Gastrocnemius medialis (tissue), 4 donors: ENCODE data around the gene TM7SF3. TPM values are rescaled to one million over a fixed set of nuclear protein-coding genes. Genes with fewer than 3 reads are reported as not detected.

Source experiments
- ATAC-seq, 2 donors: fragments of 150-250 bp; one replicate each; pipeline ENCODE4 v1.9.1; 2016
- DNase-seq, 2 donors: peaks; one replicate each; pipeline ENCODE4 v3.0.0-alpha.2; 2019
- H3K27ac ChIP-seq, 4 donors: fragments of 200-600 bp; sonication (generic); 1 replicate in 1 of 4; 2 replicates in 3 of 4; pipeline ENCODE4 v1.5.1; 2016 to 2018; ENCODE audit warnings: mild to moderate bottlenecking in 2 of 4, moderate library complexity in 1 of 4
- H3K27me3 ChIP-seq, 3 donors: fragments of 200-600 bp; sonication (generic) in 2 of 3; 1 replicate in 1 of 3; 2 replicates in 2 of 3; pipeline versions ENCODE4 v1.5.1 to v1.6.0; 2016 to 2019; ENCODE audit warnings: mild to moderate bottlenecking in 1 of 3, moderate library complexity in 1 of 3
- H3K36me3 ChIP-seq, 2 donors: fragments of 200-600 bp; sonication (generic) in 1 of 2; one replicate each; pipeline ENCODE4 v1.5.1; 2017 to 2018
- H3K4me1 ChIP-seq, 2 donors: fragments of 200-600 bp; sonication (generic) in 1 of 2; one replicate each; pipeline ENCODE4 v1.5.1; 2016 to 2017; ENCODE audit warnings: mild to moderate bottlenecking in 2 of 2
- H3K4me3 ChIP-seq, 4 donors: fragments of 200-600 bp; sonication (generic) in 3 of 4; 1 replicate in 1 of 4; 2 replicates in 3 of 4; pipeline ENCODE4 v1.5.1; 2016 to 2019; ENCODE audit warnings: mild to moderate bottlenecking in 2 of 4
- H3K9me3 ChIP-seq, 3 donors: fragments of 200-600 bp; sonication (generic) in 2 of 3; 1 replicate in 1 of 3; 2 replicates in 2 of 3; pipeline ENCODE4 v1.5.1; 2016 to 2019
- POLR2A ChIP-seq, 2 donors: fragments of 450-650 bp; IDR thresholded peaks; one replicate each; pipeline ENCODE4 v1.6.1; 2017; ENCODE audit warnings: antibody characterized with exemption in 2 of 2, mild to moderate bottlenecking in 2 of 2, moderate library complexity in 2 of 2
- in situ Hi-C, 4 donors: fragments of 200-750 bp; cut with MboI; loops; one replicate each; pipeline versions ENCODE4 v1.15.0 to v1.8.0; 2017; ENCODE audit warnings: low sequenced_read_pairs in 4 of 4
- intact Hi-C: fragments of 100-400 bp; cut with DNase I; formaldehyde crosslinking; loops from one replicate; pipeline ENCODE4 v1.15.1; 2023; ENCODE audit warnings: low total_unique reads
- total RNA-seq, 4 donors: library from RNA; depleted of rRNA; stranded (reverse); fragments of >200 nt; gene quantifications; one replicate each; pipeline versions ENCODE4 v1.1.0 to v1.2.3, GENCODE V29; 2016
- TF ChIP-seq, protein P1 (sequence below), 5 experiments: fragments of 450-650 bp in 3 of 5; fragments of 200-600 bp in 2 of 5; sonication (generic) in 2 of 5; IDR thresholded peaks in 4 of 5; conservative IDR thresholded peaks in 1 of 5; 1 replicate in 4 of 5; 2 replicates in 1 of 5; pipeline ENCODE4 v1.5.1; 2016 to 2019; ENCODE audit warnings: antibody characterized with exemption in 5 of 5, mild to moderate bottlenecking in 3 of 5, moderate library complexity in 3 of 5

Gene TM7SF3
- total RNA-seq, 4 donors from 2014 or later, result 8.6 to 19.8 (median 14.3) TPM

DNA sequence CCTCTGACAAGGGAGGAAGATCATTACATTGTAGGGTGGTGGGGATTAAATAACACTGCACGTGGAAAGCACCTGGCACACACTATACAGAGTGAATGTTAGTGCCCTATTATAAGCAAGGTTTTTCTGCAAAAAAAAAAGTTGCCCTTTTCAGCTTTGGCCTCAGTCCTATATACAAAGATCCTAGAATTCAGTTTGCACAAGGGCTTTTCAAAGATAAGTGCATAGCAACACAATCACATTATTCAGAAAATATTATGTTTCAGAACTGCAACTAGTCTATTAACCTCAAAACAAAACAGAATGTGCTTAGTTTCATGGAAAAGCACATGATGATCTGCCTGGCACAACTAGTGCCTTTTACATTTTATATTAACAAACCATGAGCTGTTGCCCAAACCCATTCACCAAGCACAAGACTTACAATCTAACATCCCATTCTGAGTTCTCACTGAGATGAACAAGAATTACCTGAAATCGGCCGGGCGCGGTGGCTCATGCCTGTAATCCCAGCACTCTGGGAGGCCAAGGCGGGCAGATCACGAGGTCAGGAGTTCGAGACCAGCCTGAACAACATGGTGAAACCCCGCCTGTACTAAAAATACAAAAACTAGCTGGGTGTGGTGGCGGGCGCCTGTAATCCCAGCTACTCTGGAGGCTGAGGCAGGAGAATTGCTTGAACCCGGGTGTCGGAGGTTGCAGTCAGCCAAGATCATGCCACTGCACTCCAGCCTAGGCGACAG is 1.8 kb downstream of the TM7SF3 start:
- peaks cover 16 to 26% of the 10 kb centered on the region in 2 donors for H3K4me1 ChIP-seq
- no peak overlapping the region for H3K4me3 ChIP-seq
- TF ChIP-seq POLR2A (IDR thresholded peaks at IDR 0.05), result no peak
- TF ChIP-seq, protein P1, sequence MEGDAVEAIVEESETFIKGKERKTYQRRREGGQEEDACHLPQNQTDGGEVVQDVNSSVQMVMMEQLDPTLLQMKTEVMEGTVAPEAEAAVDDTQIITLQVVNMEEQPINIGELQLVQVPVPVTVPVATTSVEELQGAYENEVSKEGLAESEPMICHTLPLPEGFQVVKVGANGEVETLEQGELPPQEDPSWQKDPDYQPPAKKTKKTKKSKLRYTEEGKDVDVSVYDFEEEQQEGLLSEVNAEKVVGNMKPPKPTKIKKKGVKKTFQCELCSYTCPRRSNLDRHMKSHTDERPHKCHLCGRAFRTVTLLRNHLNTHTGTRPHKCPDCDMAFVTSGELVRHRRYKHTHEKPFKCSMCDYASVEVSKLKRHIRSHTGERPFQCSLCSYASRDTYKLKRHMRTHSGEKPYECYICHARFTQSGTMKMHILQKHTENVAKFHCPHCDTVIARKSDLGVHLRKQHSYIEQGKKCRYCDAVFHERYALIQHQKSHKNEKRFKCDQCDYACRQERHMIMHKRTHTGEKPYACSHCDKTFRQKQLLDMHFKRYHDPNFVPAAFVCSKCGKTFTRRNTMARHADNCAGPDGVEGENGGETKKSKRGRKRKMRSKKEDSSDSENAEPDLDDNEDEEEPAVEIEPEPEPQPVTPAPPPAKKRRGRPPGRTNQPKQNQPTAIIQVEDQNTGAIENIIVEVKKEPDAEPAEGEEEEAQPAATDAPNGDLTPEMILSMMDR (IDR thresholded peaks at IDR 0.05 in 4 of 5, conservative IDR thresholded peaks at IDR 0.05 in 1 of 5), result no peak
- no peaks in the 10 kb centered on the region for H3K9me3 ChIP-seq
- DNase-seq (no peak), ATAC-seq (no peak)
- in situ Hi-C loops (loop anchor here in 2 of 4 donors (5.0 to 25.0 kb wide), 2 partner anchors 75 to 300 kb away; partner anchors contain the start of genes FGFR1OP2 (in 1 of the 2) and INTS13 (in 1 of the 2)), intact Hi-C loops (loop anchor here (5.0 to 10.0 kb wide), 2 partner anchors 160 to 512 kb away; partner anchors contain the start of gene PPFIBP1)
- no peaks in the 10 kb centered on the region for H3K36me3 ChIP-seq
- H3K27ac ChIP-seq, result peak overlapping the region in 1 of 4 donors; percentile 17
- H3K27me3 ChIP-seq, result no peaks in the 10 kb centered on the region

DNA sequence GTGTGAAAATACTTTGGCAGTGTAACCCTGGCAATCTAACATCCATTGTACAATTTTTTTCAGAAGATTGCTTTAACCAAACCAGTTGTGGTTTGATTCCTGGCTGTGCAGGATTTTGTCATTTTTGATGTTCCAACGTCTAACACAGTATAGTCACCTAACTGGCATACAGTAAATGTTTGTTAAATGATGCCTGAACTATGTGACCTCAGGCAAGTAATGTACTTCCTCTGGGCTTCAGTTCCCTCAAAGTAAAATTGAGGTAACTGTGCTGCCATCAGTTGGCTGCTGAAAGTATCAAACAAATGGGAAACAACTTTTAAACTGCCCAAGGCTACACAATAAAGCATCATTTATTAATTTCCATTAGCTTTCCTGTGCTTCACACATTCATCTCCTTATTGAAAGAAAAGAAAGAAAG is 4.3 kb downstream of the TM7SF3 start:
- no peak for DNase-seq
- intact Hi-C loops (loop anchor here (5.0 to 10.0 kb wide), 2 partner anchors 158 to 515 kb away; partner anchors contain the start of gene PPFIBP1), in situ Hi-C loops (loop anchor here in 2 of 4 donors (5.0 to 25.0 kb wide), 2 partner anchors 73 to 302 kb away; partner anchors contain the start of genes FGFR1OP2 (in 1 of the 2) and INTS13 (in 1 of the 2))
- Histone ChIP-seq H3K27me3 (no peaks in the 10 kb centered on the region), H3K4me3 (no peak overlapping the region), H3K27ac (no peak overlapping the region), H3K9me3 (no peaks in the 10 kb centered on the region), H3K36me3 (no peaks in the 10 kb centered on the region), H3K4me1 (peaks cover 15 to 24% of the 10 kb centered on the region in 2 donors)
- TF ChIP-seq, protein P1 (IDR thresholded peaks at IDR 0.05 in 4 of 5, conservative IDR thresholded peaks at IDR 0.05 in 1 of 5), result no peak
- no peak for TF ChIP-seq POLR2A (IDR thresholded peaks at IDR 0.05)
- no peak for ATAC-seq

DNA sequence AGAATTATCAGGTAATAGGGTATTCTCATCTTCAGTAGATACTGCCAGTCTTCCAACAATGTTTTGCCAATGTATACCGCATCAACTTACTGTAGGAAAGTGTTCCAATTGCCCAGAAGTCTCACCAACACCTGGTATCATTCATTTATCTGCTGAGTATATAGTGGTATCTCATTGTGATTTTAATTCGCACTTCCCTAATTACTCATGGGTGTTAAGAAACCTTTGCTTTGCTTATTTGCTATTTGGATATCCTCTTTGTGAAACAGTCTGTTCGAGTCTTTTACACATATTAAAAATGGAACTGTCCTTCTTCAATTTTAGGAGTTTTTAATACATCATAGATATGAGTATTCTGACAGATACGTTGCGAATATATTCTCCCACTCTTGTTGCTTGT is 6.1 kb downstream of the TM7SF3 start:
- H3K9me3 ChIP-seq, result no peaks in the 10 kb centered on the region
- no peak overlapping the region for H3K27ac ChIP-seq
- no peak for TF ChIP-seq POLR2A (IDR thresholded peaks at IDR 0.05)
- TF ChIP-seq, protein P1 (IDR thresholded peaks at IDR 0.05 in 4 of 5, conservative IDR thresholded peaks at IDR 0.05 in 1 of 5), result no peak
- in situ Hi-C loops, result loop anchor here in 1 of 4 donors (25.0 kb wide), 1 partner anchor 304 kb away; no protein-coding TSS in a partner anchor
- peaks cover 10 to 16% of the 10 kb centered on the region in 2 donors for H3K4me1 ChIP-seq
- no peak for ATAC-seq
- no peak for DNase-seq
- no peak overlapping the region for H3K4me3 ChIP-seq
- intact Hi-C loops, result no loop called here
- no peaks in the 10 kb centered on the region for H3K36me3 ChIP-seq
- H3K27me3 ChIP-seq, result no peaks in the 10 kb centered on the region

DNA sequence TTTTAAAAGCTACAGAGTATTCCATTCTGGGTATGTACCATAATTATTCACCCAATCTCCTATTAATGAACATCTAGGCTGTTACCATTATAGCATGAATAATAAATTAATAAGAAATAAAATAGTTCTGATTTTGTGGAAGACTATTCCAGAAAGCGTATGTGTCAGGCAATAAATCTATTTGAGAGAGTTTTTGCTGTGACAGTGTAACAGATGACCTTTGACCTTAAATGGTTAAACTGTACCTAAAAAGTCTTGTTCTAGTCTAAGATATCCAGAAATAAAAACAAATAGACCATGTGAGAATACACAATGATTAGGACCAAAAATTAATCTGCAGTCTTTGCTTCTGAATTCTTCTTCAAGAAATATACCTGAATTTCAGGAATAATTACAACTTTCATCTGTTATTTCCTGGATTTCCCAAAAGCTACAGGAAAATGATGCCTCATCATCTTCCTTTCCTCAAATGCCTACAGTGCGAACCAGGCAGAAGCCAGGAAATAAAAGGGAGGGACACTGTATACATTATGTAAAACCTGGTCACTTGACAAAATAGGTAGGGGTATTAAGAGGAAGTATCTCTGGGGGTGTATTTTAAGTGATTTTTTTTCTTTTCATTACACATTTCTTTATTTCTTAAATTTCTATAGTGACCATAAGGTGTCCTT is 7.3 kb downstream of the TM7SF3 start:
- Histone ChIP-seq H3K36me3 (no peaks in the 10 kb centered on the region), H3K9me3 (no peaks in the 10 kb centered on the region), H3K4me3 (no peak overlapping the region), H3K27me3 (no peaks in the 10 kb centered on the region), H3K4me1 (peaks cover 0 to 7% of the 10 kb centered on the region in 2 donors), H3K27ac (no peak overlapping the region)
- no peak for DNase-seq
- no peak for ATAC-seq
- intact Hi-C loops, result no loop called here
- no peak for TF ChIP-seq POLR2A (IDR thresholded peaks at IDR 0.05)
- TF ChIP-seq, protein P1 (IDR thresholded peaks at IDR 0.05 in 4 of 5, conservative IDR thresholded peaks at IDR 0.05 in 1 of 5), result no peak
- in situ Hi-C loops, result loop anchor here in 1 of 4 donors (25.0 kb wide), 1 partner anchor 305 kb away; no protein-coding TSS in a partner anchor
